Prostate gland (tissue), 2 donors: ENCODE data around the gene DIPK1C. TPM values are rescaled to one million over a fixed set of nuclear protein-coding genes. Genes with fewer than 3 reads are reported as not detected.

Experiments used
- DNase-seq: peaks from one replicate; pipeline ENCODE4 v3.0.0-alpha.2; 2019; ENCODE audit warnings: low spot score
- H3K27ac ChIP-seq, 2 donors: fragments of 200-600 bp; sonication (generic); 2 replicates each; pipeline ENCODE4 v1.5.1; 2017 to 2019
- H3K27me3 ChIP-seq: fragments of 200-600 bp; sonication (generic); replicated peaks from 2 replicates; pipeline ENCODE4 v1.5.1; 2019; ENCODE audit not compliant: insufficient read depth
- H3K36me3 ChIP-seq, 2 donors: fragments of 200-600 bp; sonication (generic); 1 replicate in 1 of 2; 2 replicates in 1 of 2; pipeline versions ENCODE4 v1.5.1 to v1.8.1; 2017 to 2019
- H3K4me1 ChIP-seq: fragments of 200-600 bp; sonication (generic); replicated peaks from 2 replicates; pipeline ENCODE4 v1.5.1; 2019
- H3K4me3 ChIP-seq, 2 donors: fragments of 200-600 bp; sonication (generic); 2 replicates each; pipeline ENCODE4 v1.5.1; 2017 to 2019
- H3K9me3 ChIP-seq: fragments of 200-600 bp; sonication (generic); 2 replicates; pipeline ENCODE4 v1.5.1; 2017
- POLR2A ChIP-seq: fragments of 450-650 bp; IDR thresholded peaks from one replicate; pipeline ENCODE4 v1.6.1; 2016; ENCODE audit warnings: antibody characterized with exemption, mild to moderate bottlenecking
- POLR2AphosphoS5 ChIP-seq: sonication (generic); formaldehyde crosslinking; IDR thresholded peaks from one replicate; pipeline ENCODE4 v1.6.1; 2017; ENCODE audit warnings: antibody characterized with exemption
- WGBS: methylation state at CpG from one replicate; pipeline ENCODE4 v1.1.5; 2018; 5-methylcytosine and 5-hydroxymethylcytosine counted together
- intact Hi-C: fragments of 100-400 bp; cut with DNase I; formaldehyde crosslinking; loops from one replicate; pipeline ENCODE4 v1.14.2; 2022
- total RNA-seq, 2 donors: library from RNA; depleted of rRNA; stranded (reverse); fragments of >200 nt; gene quantifications; one replicate each; pipeline ENCODE4 v1.1.0, GENCODE V29; 2016
- TF ChIP-seq, protein P1 (sequence below), 4 experiments: fragments of 200-600 bp in 2 of 4; fragments of 450-650 bp in 2 of 4; sonication (generic) in 2 of 4; IDR thresholded peaks; 1 replicate in 3 of 4; 2 replicates in 1 of 4; pipeline ENCODE4 v1.5.1; 2016 to 2019; ENCODE audit warnings: antibody characterized with exemption in 4 of 4, mild to moderate bottlenecking in 2 of 4, moderate library complexity in 2 of 4

The DIPK1C gene
- total RNA-seq, 2 donors from 2014 or later, result 10.8 TPM; not detected in 1

DNA sequence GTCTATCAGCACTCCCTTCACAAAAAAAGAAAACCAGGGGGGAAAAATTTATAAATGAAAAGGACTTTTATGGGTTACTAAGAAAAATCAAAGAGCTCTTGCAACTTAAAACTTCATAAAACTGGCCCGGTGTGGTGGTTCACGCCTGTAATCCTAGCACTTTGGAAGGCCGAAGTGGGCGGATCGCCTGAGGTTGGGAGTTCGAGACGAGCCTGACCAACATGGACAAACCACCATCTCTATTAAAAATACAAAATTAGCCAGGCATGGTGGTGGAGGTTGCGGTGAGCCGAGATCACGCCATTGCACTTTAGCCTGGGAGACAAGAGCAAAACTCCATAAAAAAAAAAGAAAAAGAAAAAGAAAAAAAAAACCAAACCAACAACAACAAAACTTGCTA is 1.7 kb downstream of the DIPK1C start:
- Histone ChIP-seq H3K9me3 (no peaks in the 10 kb centered on the region), H3K36me3 (no peaks in the 10 kb centered on the region), H3K4me3 (no peak overlapping the region), H3K4me1 (peaks cover 3% of the 10 kb centered on the region), H3K27ac (no peak overlapping the region), H3K27me3 (peaks cover 7% of the 10 kb centered on the region)
- WGBS, result 94% methylated on average over 10 of the region's 10 CpGs
- intact Hi-C loops, result no loop called here
- TF ChIP-seq, protein P1, sequence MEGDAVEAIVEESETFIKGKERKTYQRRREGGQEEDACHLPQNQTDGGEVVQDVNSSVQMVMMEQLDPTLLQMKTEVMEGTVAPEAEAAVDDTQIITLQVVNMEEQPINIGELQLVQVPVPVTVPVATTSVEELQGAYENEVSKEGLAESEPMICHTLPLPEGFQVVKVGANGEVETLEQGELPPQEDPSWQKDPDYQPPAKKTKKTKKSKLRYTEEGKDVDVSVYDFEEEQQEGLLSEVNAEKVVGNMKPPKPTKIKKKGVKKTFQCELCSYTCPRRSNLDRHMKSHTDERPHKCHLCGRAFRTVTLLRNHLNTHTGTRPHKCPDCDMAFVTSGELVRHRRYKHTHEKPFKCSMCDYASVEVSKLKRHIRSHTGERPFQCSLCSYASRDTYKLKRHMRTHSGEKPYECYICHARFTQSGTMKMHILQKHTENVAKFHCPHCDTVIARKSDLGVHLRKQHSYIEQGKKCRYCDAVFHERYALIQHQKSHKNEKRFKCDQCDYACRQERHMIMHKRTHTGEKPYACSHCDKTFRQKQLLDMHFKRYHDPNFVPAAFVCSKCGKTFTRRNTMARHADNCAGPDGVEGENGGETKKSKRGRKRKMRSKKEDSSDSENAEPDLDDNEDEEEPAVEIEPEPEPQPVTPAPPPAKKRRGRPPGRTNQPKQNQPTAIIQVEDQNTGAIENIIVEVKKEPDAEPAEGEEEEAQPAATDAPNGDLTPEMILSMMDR (IDR thresholded peaks at IDR 0.05), result no peak
- no peak for DNase-seq

DNA sequence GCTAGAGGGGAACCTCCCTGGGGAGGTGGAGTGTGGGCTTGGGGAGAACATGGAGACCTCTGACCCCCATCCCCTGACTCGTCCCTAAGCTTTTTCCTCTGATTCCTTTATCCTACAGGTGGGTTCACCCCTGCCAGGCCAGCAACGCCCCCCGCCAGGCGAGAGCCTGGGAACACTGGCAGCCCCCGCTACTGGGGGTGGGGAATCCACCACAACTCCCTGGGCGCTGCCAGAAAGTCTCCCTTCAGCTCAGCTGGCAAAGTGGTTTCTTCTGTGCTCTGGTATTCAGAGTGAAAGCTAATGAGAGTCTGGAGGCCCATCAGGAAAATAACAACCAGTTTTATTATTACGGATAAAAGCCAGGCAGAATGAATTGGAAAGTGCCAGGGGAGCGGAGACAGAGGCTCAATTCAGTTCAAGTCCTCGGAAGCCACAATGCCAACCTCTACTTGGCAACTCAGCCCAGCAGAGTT is 2.8 kb downstream of the DIPK1C start:
- Histone ChIP-seq H3K4me1 (peaks cover 3% of the 10 kb centered on the region), H3K9me3 (no peaks in the 10 kb centered on the region), H3K36me3 (no peaks in the 10 kb centered on the region), H3K4me3 (no peak overlapping the region), H3K27me3 (peaks cover 7% of the 10 kb centered on the region), H3K27ac (no peak overlapping the region)
- TF ChIP-seq POLR2A (no peak), POLR2AphosphoS5 (no peak)
- TF ChIP-seq, protein P1 (IDR thresholded peaks at IDR 0.05), result no peak
- no peak for DNase-seq
- intact Hi-C loops, result no loop called here
- WGBS, result 85% methylated on average over 9 of the region's 9 CpGs

DNA sequence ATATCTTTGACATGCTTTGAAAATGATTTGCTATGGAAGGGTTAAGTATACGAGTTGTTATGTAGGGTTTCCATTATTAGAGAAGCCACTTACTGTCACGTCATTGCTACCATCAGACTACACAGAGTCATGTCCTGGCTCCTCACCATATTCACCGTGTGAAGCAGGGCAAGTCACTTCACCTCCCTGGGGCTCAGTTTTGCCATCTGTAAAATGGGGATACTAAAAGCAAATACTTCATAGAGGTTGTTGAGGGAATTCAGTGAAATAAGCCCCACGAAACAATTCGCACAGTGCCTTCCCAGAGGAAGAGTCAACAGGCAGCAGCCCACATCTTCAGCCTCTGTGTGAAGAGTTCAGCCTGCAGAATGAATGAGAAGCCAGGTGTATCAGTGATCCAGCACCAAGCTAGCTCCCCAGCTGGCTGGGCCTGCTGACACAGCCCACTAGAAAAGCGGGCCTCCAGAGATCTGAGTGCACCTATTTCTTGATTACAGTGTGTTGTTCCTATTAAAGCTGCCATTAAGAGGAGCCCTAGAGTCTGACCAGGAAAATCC is 3.4 kb downstream of the DIPK1C start:
- Histone ChIP-seq H3K9me3 (no peaks in the 10 kb centered on the region), H3K27me3 (peaks cover 7% of the 10 kb centered on the region), H3K27ac (no peak overlapping the region), H3K4me1 (peaks cover 3% of the 10 kb centered on the region), H3K4me3 (no peak overlapping the region), H3K36me3 (no peaks in the 10 kb centered on the region)
- intact Hi-C loops, result no loop called here
- TF ChIP-seq POLR2A (no peak), POLR2AphosphoS5 (no peak)
- TF ChIP-seq, protein P1 (IDR thresholded peaks at IDR 0.05), result no peak
- DNase-seq, result no peak
- WGBS, result 91% methylated on average over 6 of the region's 6 CpGs

DNA sequence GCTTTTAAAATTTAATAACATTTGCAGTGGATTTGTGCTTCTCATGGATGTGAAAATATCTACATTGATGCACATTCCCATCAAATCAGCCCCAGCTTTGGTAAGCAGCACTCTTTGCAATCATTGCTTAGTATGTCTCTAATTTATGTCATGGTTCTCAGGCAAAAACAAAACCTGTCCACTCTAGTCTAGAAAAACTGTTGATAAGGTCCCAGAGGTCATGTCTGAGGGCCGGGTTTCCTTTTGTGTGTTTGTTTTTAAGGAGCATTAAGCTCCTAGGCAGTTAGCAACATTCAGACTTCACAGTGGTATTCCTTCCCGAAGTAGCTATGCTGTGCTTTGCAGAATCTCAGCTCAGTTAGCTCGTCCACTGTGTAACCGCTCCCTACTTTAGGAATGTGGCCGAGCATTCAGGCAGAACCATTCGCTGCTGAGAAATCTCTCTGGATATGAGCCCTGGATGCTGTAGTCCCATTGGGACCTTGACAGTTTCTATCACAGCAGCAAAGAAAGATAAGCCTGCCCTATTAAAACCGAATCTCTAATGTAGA is 4.0 kb downstream of the DIPK1C start:
- 76% methylated on average over 7 of the region's 7 CpGs for WGBS
- TF ChIP-seq POLR2AphosphoS5 (no peak), POLR2A (no peak)
- TF ChIP-seq, protein P1 (IDR thresholded peaks at IDR 0.05), result no peak
- Histone ChIP-seq H3K27ac (no peak overlapping the region), H3K36me3 (no peaks in the 10 kb centered on the region), H3K9me3 (no peaks in the 10 kb centered on the region), H3K4me1 (peaks cover 3% of the 10 kb centered on the region), H3K4me3 (no peak overlapping the region), H3K27me3 (peaks cover 7% of the 10 kb centered on the region)
- DNase-seq, result no peak
- intact Hi-C loops, result no loop called here

DNA sequence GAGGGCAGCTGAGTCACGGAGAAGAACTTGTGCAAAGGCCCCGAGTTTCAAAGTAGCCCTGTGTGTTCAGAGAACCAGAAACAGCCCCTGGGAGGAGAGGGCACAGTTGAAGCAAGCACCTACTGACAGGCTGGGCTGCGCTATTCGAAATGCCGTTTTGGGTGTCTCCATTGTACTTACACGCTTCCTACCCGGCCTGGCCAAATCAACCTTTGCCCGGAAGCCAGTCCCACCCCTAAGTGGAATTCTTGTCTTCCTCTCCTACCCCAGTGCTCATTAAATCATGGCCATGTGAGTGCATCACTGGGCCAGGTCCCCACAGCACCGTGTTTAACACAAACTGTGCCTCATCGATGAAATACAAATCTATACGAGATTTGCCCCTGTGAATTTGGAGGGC is 6.0 kb downstream of the DIPK1C start:
- no peak for DNase-seq
- intact Hi-C loops, result no loop called here
- Histone ChIP-seq H3K4me1 (no peaks in the 10 kb centered on the region), H3K9me3 (no peaks in the 10 kb centered on the region), H3K27ac (no peak overlapping the region), H3K4me3 (no peak overlapping the region), H3K36me3 (no peaks in the 10 kb centered on the region), H3K27me3 (peaks cover under 1% of the 10 kb centered on the region)
- 90% methylated on average over 11 of the region's 11 CpGs for WGBS
- no peak for TF ChIP-seq POLR2A
- TF ChIP-seq, protein P1 (IDR thresholded peaks at IDR 0.05), result no peak
- no peak for TF ChIP-seq POLR2AphosphoS5
